Chondrocyte (in vitro differentiated cells): ENCODE data around the gene POPDC2. TPM values are rescaled to one million over a fixed set of nuclear protein-coding genes. Genes with fewer than 3 reads are reported as not detected.
"Not testable (repeated sequence)": the region's sequence is repeated elsewhere in the genome, so short reads cannot be mapped to it uniquely, and the experiment has no call there.

ENCODE experiments used
- DNase-seq: peaks from one replicate; pipeline ENCODE4 v3.0.0; 2021; ENCODE audit warnings: mixed read lengths, low spot score
- H3K27ac Mint-ChIP-seq: one replicate; pipeline ENCODE4 v1.8.0; 2021; ENCODE audit warnings: mild to moderate bottlenecking, moderate library complexity, mixed read lengths; ENCODE audit not compliant: unreplicated experiment
- H3K27me3 Mint-ChIP-seq: 2 replicates; pipeline ENCODE4 v1.8.0; 2021; ENCODE audit warnings: low read depth, mixed read lengths
- H3K36me3 Mint-ChIP-seq: 2 replicates; pipeline ENCODE4 v1.8.0; 2021; ENCODE audit warnings: low read depth, mixed read lengths
- H3K4me1 Mint-ChIP-seq: 2 replicates; pipeline ENCODE4 v1.8.0; 2021; ENCODE audit warnings: low read depth, mild to moderate bottlenecking, mixed read lengths
- H3K4me3 Mint-ChIP-seq: one replicate; pipeline ENCODE4 v1.8.0; 2021; ENCODE audit warnings: mild to moderate bottlenecking, moderate library complexity, mixed read lengths; ENCODE audit not compliant: unreplicated experiment
- H3K9me3 Mint-ChIP-seq: 2 replicates; pipeline ENCODE4 v1.8.0; 2021; ENCODE audit warnings: low read depth, mixed read lengths
- CTCF ChIP-seq: fragments of 200-600 bp; sonication (generic); IDR thresholded peaks from 2 replicates; pipeline ENCODE4 v1.5.0; 2021; ENCODE audit warnings: antibody characterized with exemption, mild to moderate bottlenecking, moderate library complexity
- total RNA-seq: library from RNA; stranded (reverse); gene quantifications from 3 replicates; pipeline ENCODE4 v1.2.1, GENCODE V29; 2021

Gene POPDC2
- total RNA-seq, 1 donor from 2014 or later, result 0.80 TPM

- H3K4me3 Mint-ChIP-seq, result no peak overlapping the region
- no peak for TF ChIP-seq CTCF
- H3K27me3 Mint-ChIP-seq, result no peaks in the 10 kb centered on the region
- H3K9me3 Mint-ChIP-seq, result no peaks in the 10 kb centered on the region
- H3K27ac Mint-ChIP-seq, result no peak overlapping the region
- H3K4me1 Mint-ChIP-seq, result peaks cover 23% of the 10 kb centered on the region
- H3K36me3 Mint-ChIP-seq, result no peaks in the 10 kb centered on the region
- no peak for DNase-seq
Observed at GRCh38 chr3:119595639-119596334, 64.6 kb downstream of the POPDC2 start.

GRCh38 chr3:119594929-119595328 lies 65.5 kb downstream of the POPDC2 start:
- not testable (repeated sequence) for H3K36me3 Mint-ChIP-seq, H3K4me3 Mint-ChIP-seq, H3K27me3 Mint-ChIP-seq, H3K27ac Mint-ChIP-seq, DNase-seq, H3K9me3 Mint-ChIP-seq
- peaks cover 23% of the 10 kb centered on the region for H3K4me1 Mint-ChIP-seq

GRCh38 chr3:119594066-119594465 lies 66.3 kb downstream of the POPDC2 start:
- no peak overlapping the region for H3K4me3 Mint-ChIP-seq
- no peaks in the 10 kb centered on the region for H3K36me3 Mint-ChIP-seq
- H3K4me1 Mint-ChIP-seq, result peaks cover 30% of the 10 kb centered on the region
- no peak for DNase-seq
- H3K27me3 Mint-ChIP-seq, result no peaks in the 10 kb centered on the region
- H3K27ac Mint-ChIP-seq, result no peak overlapping the region
- no peak for TF ChIP-seq CTCF
- H3K9me3 Mint-ChIP-seq, result no peaks in the 10 kb centered on the region

GRCh38 chr3:119592861-119593260 lies 67.5 kb downstream of the POPDC2 start:
- no peak for TF ChIP-seq CTCF

More at GRCh38 chr3:119592861-119593260, 67.5 kb downstream of the POPDC2 start:
- DNase-seq, result no peak
- Mint-ChIP-seq H3K4me1 (peaks cover 31% of the 10 kb centered on the region), H3K4me3 (no peak overlapping the region), H3K9me3 (no peaks in the 10 kb centered on the region), H3K27ac (no peak overlapping the region), H3K36me3 (no peaks in the 10 kb centered on the region), H3K27me3 (no peaks in the 10 kb centered on the region)

Other genes with a start within 250 kb of the POPDC2 start
- 55.9 to 73.1 TPM (median 58.5 TPM) in 3 replicates for gene TMEM39A, start 197.0 kb downstream of the POPDC2 start, total RNA-seq
- gene POGLUT1, start 191.6 kb downstream of the POPDC2 start, total RNA-seq, result 17.9 to 21.5 TPM (median 20.3 TPM) in 3 replicates
- gene TIMMDC1, start 162.0 kb downstream of the POPDC2 start, total RNA-seq, result 88.8 to 112 TPM (median 94.8 TPM) in 3 replicates
- not detected in 3 replicates for gene CD80, start 101.0 kb downstream of the POPDC2 start, total RNA-seq
- 1.4 to 5.3 TPM (median 3.9 TPM) in 3 replicates for gene ADPRH, start 81.1 kb downstream of the POPDC2 start, total RNA-seq
- gene PLA1A, start 62.7 kb downstream of the POPDC2 start, total RNA-seq, result 0.55 to 0.92 TPM (median 0.82 TPM) in 3 replicates
- 19.9 to 23.7 TPM (median 21.1 TPM) in 3 replicates for gene COX17, start 16.8 kb upstream of the POPDC2 start, total RNA-seq
- gene CFAP91, start 42.4 kb upstream of the POPDC2 start, total RNA-seq, result 0.29 TPM in 1 of 3 replicates, not detected in the others
- not detected in 3 replicates for gene NR1I2, start 121.5 kb upstream of the POPDC2 start, total RNA-seq